SKM-1 treated with dmso at 0.1 percent for 144 hours (cell line): ENCODE data around the gene PDE4D.

Source experiments
- DNase-seq: peaks from one replicate; lab custom pipeline; 2025; ENCODE audit not compliant: unreplicated experiment; lab: John Stamatoyannopoulos, UW

Gene PDE4D

GRCh38 chr5:59268756-59269415, 624.6 kb downstream of the PDE4D start:
- DNase-seq: no peak

- no peak for DNase-seq
Observed at GRCh38 chr5:59267033-59267432, 626.5 kb downstream of the PDE4D start.

GRCh38 chr5:59266410-59266809, 627.1 kb downstream of the PDE4D start:
- DNase-seq: no peak

GRCh38 chr5:59264639-59265245, 628.8 kb downstream of the PDE4D start:
- no peak for DNase-seq

- DNase-seq: no peak
Observed at GRCh38 chr5:59264013-59264412, 629.5 kb downstream of the PDE4D start.

- no peak for DNase-seq
Observed at GRCh38 chr5:59261969-59262368, 631.6 kb downstream of the PDE4D start.

GRCh38 chr5:59260973-59261372, 632.6 kb downstream of the PDE4D start:
- DNase-seq: no peak

- DNase-seq: no peak
Observed at GRCh38 chr5:59260200-59260599, 633.3 kb downstream of the PDE4D start.

- DNase-seq: no peak
Observed at GRCh38 chr5:59259237-59259636, 634.3 kb downstream of the PDE4D start.

GRCh38 chr5:59257488-59258400, 635.8 kb downstream of the PDE4D start:
- DNase-seq: no peak

GRCh38 chr5:59256331-59256730, 637.2 kb downstream of the PDE4D start:
- no peak for DNase-seq

- DNase-seq: no peak
Observed at GRCh38 chr5:59254055-59254687, 639.4 kb downstream of the PDE4D start.

GRCh38 chr5:59253625-59254024, 639.9 kb downstream of the PDE4D start:
- no peak for DNase-seq

- no peak for DNase-seq
Observed at GRCh38 chr5:59251627-59252026, 641.9 kb downstream of the PDE4D start.

GRCh38 chr5:59249726-59250125, 643.8 kb downstream of the PDE4D start:
- DNase-seq: no peak

- DNase-seq: no peak
Observed at GRCh38 chr5:59249160-59249559, 644.4 kb downstream of the PDE4D start.

- no peak for DNase-seq
Observed at GRCh38 chr5:59246882-59247281, 646.6 kb downstream of the PDE4D start.

- no peak for DNase-seq
Observed at GRCh38 chr5:59246145-59246869, 647.2 kb downstream of the PDE4D start.

GRCh38 chr5:59245198-59245597, 648.3 kb downstream of the PDE4D start:
- no peak for DNase-seq

- no peak for DNase-seq
Observed at GRCh38 chr5:59241552-59241951, 652.0 kb downstream of the PDE4D start.

- no peak for DNase-seq
Observed at GRCh38 chr5:59241119-59241518, 652.4 kb downstream of the PDE4D start.
